Motor neuron (in vitro differentiated cells): ENCODE measurements around the gene HSD17B12. TPM values are rescaled to one million over a fixed set of nuclear protein-coding genes. Genes with fewer than 3 reads are reported as not detected.
A peak's percentile ranks its signal among the peaks of the same experiment; 100 is the strongest.

Experiments
- ATAC-seq, 8 experiments: fragments of 200-7000 bp; cut with Tn5 transposase; replicated peaks in 6 of 8; 2 replicates each; pipeline ENCODE4 v1.8.0; 2021; ENCODE audit warnings: mild to moderate bottlenecking in 8 of 8, moderate library complexity in 8 of 8
- H3K27ac ChIP-seq, 2 donors: fragments of 250-450 bp; sonication (Bioruptor Pico); 2 replicates each; pipeline ENCODE4 v1.9.0; 2021; ENCODE audit warnings: antibody characterized with exemption in 2 of 2, mild to moderate bottlenecking in 2 of 2, moderate library complexity in 1 of 2
- H3K4me1 ChIP-seq, 2 donors: fragments of 250-450 bp; sonication (Bioruptor Pico); replicated peaks in 1 of 2; 2 replicates each; pipeline ENCODE4 v1.6.1; 2021; ENCODE audit warnings: antibody characterized with exemption in 2 of 2, mild to moderate bottlenecking in 2 of 2, moderate library complexity in 1 of 2
- H3K4me3 ChIP-seq, 5 donors: fragments of 250-450 bp; sonication (Bioruptor Pico); 2 replicates each; pipeline ENCODE4 v1.9.0; 2021; ENCODE audit warnings: antibody characterized with exemption in 5 of 5, mild to moderate bottlenecking in 5 of 5, moderate library complexity in 4 of 5
- WGBS, 10 experiments: fragments of 450-650 bp; shearing (Covaris generic); methylation state at CpG; one replicate each; pipeline ENCODE4 v1.0.0; 2022; 5-methylcytosine and 5-hydroxymethylcytosine counted together
- in situ Hi-C, 9 experiments: fragments of 400-800 bp; cut with MboI; loops; one replicate each; pipeline ENCODE4 v1.15.0; 2021; ENCODE audit warnings: low sequenced_read_pairs in 9 of 9, low pct_unique_long_range_greater_than_20kb in 2 of 9; ENCODE audit not compliant: unreplicated experiment in 9 of 9
- total RNA-seq, 8 experiments: library from RNA; unstranded; fragments of 300-600 nt; gene quantifications; 2 replicates each; pipeline versions ENCODE4 v1.2.3 to v1.2.4, GENCODE V29; 2022

Gene HSD17B12
- total RNA-seq, 8 experiments from 2014 or later, result 20.3 to 104 (median 52.0) TPM

- no peak overlapping the region for H3K4me3 ChIP-seq
- H3K27ac ChIP-seq, result no peak overlapping the region
- 71 to 100% (median 100%) methylated on average over 1 to 2 of the region's 2 CpGs; no CpG with 5 or more reads in 1 of the 10 experiments for WGBS, 10 experiments
- peaks cover 13 to 14% of the 10 kb centered on the region in 2 donors for H3K4me1 ChIP-seq
- in situ Hi-C loops, result loop anchor here in 3 of 9 experiments (25.0 kb wide), 1 partner anchor 134 kb away; the partner anchor contains the start of gene ACCSL (in 3 of the 3)
- ATAC-seq, result no peak
Observed at GRCh38 chr11:43903078-43903477, 222.5 kb downstream of the HSD17B12 start.

- peaks cover 13 to 14% of the 10 kb centered on the region in 2 donors for H3K4me1 ChIP-seq
- WGBS, 10 experiments, result 70 to 100% (median 100%) methylated on average over 2 to 3 of the region's 4 CpGs; no CpG with 5 or more reads in 3 of the 10 experiments
- in situ Hi-C loops, result loop anchor here in 3 of 9 experiments (25.0 kb wide), 1 partner anchor 133 kb away; the partner anchor contains the start of gene ACCSL (in 3 of the 3)
- no peak overlapping the region for H3K4me3 ChIP-seq
- H3K27ac ChIP-seq, result no peak overlapping the region
- ATAC-seq, result no peak
Observed at GRCh38 chr11:43903969-43904368, 223.4 kb downstream of the HSD17B12 start.

GRCh38 chr11:43904742-43905535, 224.4 kb downstream of the HSD17B12 start:
- H3K27ac ChIP-seq, result no peak overlapping the region
- peaks cover 13 to 14% of the 10 kb centered on the region in 2 donors for H3K4me1 ChIP-seq
- H3K4me3 ChIP-seq, result no peak overlapping the region
- 55 to 94% (median 72%) methylated on average over 3 to 10 of the region's 10 CpGs for WGBS, 10 experiments
- peak in 5 of 8 experiments; percentile 15 to 83 (median 56) for ATAC-seq
- in situ Hi-C loops, result loop anchor here in 3 of 9 experiments (25.0 kb wide), 1 partner anchor 132 kb away; the partner anchor contains the start of gene ACCSL (in 3 of the 3)

DNA sequence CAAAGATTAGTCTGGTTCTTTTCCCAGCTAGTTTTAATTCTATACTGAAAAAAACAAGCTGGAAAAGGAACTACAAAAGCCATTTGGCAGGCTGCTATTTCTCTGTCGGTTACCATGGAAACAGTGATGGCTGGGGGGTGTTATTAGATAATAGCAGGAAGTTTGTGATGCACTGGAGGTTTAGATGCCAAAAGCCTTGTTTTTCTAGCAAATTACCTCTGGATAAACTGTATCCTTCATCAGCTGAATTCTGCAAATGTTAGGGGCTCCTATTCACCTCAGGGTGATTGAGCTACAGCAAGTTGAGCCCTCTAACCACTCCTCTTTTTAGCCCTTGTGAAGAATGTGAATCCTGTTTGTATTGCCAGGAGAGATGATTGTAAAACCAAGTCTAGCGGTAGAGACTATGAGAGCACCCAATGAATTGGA, 225.3 kb downstream of the HSD17B12 start:
- peaks cover 13 to 14% of the 10 kb centered on the region in 2 donors for H3K4me1 ChIP-seq
- no peak overlapping the region for H3K4me3 ChIP-seq
- 20 to 100% (median 83%) methylated on average over 1 to 2 of the region's 2 CpGs; no CpG with 5 or more reads in 1 of the 10 experiments for WGBS, 10 experiments
- in situ Hi-C loops, result loop anchor here in 3 of 9 experiments (25.0 kb wide), 1 partner anchor 131 kb away; the partner anchor contains the start of gene ACCSL (in 3 of the 3)
- H3K27ac ChIP-seq, result no peak overlapping the region
- ATAC-seq, result peak in 4 of 8 experiments; percentile 27 to 68 (median 37)

Other genes starting within 250 kb of the HSD17B12 start
- gene ALKBH3, start 200.1 kb downstream of the HSD17B12 start, total RNA-seq, result 10 to 100 TPM in 6 of 8 experiments, 1 to 10 TPM in 2; 4.8 to 44.0 (median 22.0) TPM